ENCODE measurements around the gene HAGHL. TPM values are rescaled to one million over a fixed set of nuclear protein-coding genes. Genes with fewer than 3 reads are reported as not detected.
A peak's percentile ranks its signal among the peaks of the same experiment; 100 is the strongest.
"Not testable (repeated sequence)": the region's sequence is repeated elsewhere in the genome, so short reads cannot be mapped to it uniquely, and the experiment has no call there.

HAGHL gene
- total RNA-seq, 1 experiment from 2014 or later, result 6.8 TPM

- intact Hi-C loops (cut with micrococcal nuclease; ENCODE audit: unreplicated experiment), result loop anchor here (10.0 kb wide), 1 partner anchor 72 kb away; the partner anchor contains the start of genes CHTF18 and RPUSD1
- not testable (repeated sequence) for BruUV-seq (replicated peaks); H3K27me3 Mint-ChIP-seq (ENCODE audit: insufficient read depth, unreplicated experiment); H3K36me3 ChIP-seq (ENCODE audit: control insufficient read depth, insufficient read depth, low read length); H3K9me3 ChIP-seq; H3K27me3 ChIP-seq (replicated peaks; ENCODE audit: control insufficient read depth, insufficient read depth, low read length); H3K9me3 Mint-ChIP-seq (ENCODE audit: unreplicated experiment); H3K4me3 ChIP-seq (ENCODE audit: low read depth, low read length); H3K4me1 Mint-ChIP-seq (ENCODE audit: low read depth, unreplicated experiment)
- H3K27ac Mint-ChIP-seq (ENCODE audit: unreplicated experiment), result peak overlapping the region; percentile 77
- H3K4me3 Mint-ChIP-seq (ENCODE audit: unreplicated experiment), result peak overlapping the region; percentile 21
- ChIA-PET POLR2A (interaction anchor here (0.6 to 1.7 kb wide), 4 partner anchors 8 to 343 kb away, joined by 3 to 6 read pairs (median 3); partner anchors contain the start of genes ANTKMT, CHTF18 and RPUSD1), CTCF (interaction anchor here (0.6 to 1.6 kb wide), 4 partner anchors 9 to 91 kb away, joined by 3 to 13 read pairs (median 8); partner anchors contain the start of gene ANTKMT)
- peaks cover 22% of the 10 kb centered on the region for H3K4me1 ChIP-seq
- TF ChIP-seq CTCF (IDR thresholded peaks at IDR 0.05; ENCODE audit: insufficient read depth in 1 of 2, low read depth in 1 of 2, low read length in 1 of 2, severe bottlenecking in 1 of 2, unreplicated experiment in 1 of 2), result peak; percentile 20 to 45
- DNase-seq, result peak; percentile 87 to 88
- peaks cover 17% of the 10 kb centered on the region for H3K36me3 Mint-ChIP-seq (ENCODE audit: insufficient read depth, unreplicated experiment)
These were observed 14.1 kb upstream of the HAGHL start for GRCh38 chr16:712740-713250.

GRCh38 chr16:714079-714478 is 12.8 kb upstream of the HAGHL start:
- BruUV-seq (replicated peaks), result no TSS peak
- H3K27me3 ChIP-seq (replicated peaks; ENCODE audit: control insufficient read depth, insufficient read depth, low read length), result no peaks in the 10 kb centered on the region
- Mint-ChIP-seq H3K4me3 (ENCODE audit: unreplicated experiment) (no peak overlapping the region), H3K36me3 (ENCODE audit: insufficient read depth, unreplicated experiment) (peaks cover 17% of the 10 kb centered on the region), H3K27me3 (ENCODE audit: insufficient read depth, unreplicated experiment) (no peaks in the 10 kb centered on the region), H3K4me1 (ENCODE audit: low read depth, unreplicated experiment) (peaks cover 7% of the 10 kb centered on the region), H3K9me3 (ENCODE audit: unreplicated experiment) (no peaks in the 10 kb centered on the region), H3K27ac (ENCODE audit: unreplicated experiment) (no peak overlapping the region)
- ChIA-PET POLR2A (no interaction called here), CTCF (no interaction called here)
- peaks cover 27% of the 10 kb centered on the region for H3K4me1 ChIP-seq
- no peaks in the 10 kb centered on the region for H3K9me3 ChIP-seq
- H3K4me3 ChIP-seq (ENCODE audit: low read depth, low read length), result no peak overlapping the region
- intact Hi-C loops (cut with micrococcal nuclease; ENCODE audit: unreplicated experiment), result loop anchor here (10.0 kb wide), 1 partner anchor 71 kb away; the partner anchor contains the start of genes CHTF18 and RPUSD1
- H3K36me3 ChIP-seq (ENCODE audit: control insufficient read depth, insufficient read depth, low read length), result no peaks in the 10 kb centered on the region
- no peak for TF ChIP-seq CTCF (IDR thresholded peaks at IDR 0.05; ENCODE audit: insufficient read depth in 1 of 2, low read depth in 1 of 2, low read length in 1 of 2, severe bottlenecking in 1 of 2, unreplicated experiment in 1 of 2)
- DNase-seq, result no peak

GRCh38 chr16:714558-715476 is 12.1 kb upstream of the HAGHL start, which contains the start of gene METRN:
METRN (plus strand) TSS chr16:715118; CDS start chr16:715290, 172 bp downstream.
- H3K27ac Mint-ChIP-seq (ENCODE audit: unreplicated experiment), result no peak within 1 kb of the TSS
- H3K4me3 Mint-ChIP-seq (ENCODE audit: unreplicated experiment), result peak within 1 kb of the TSS; percentile 66
- BruUV-seq (replicated peaks), result no TSS peak
- intact Hi-C loops (cut with micrococcal nuclease; ENCODE audit: unreplicated experiment), result loop anchor here (10.0 kb wide), 1 partner anchor 70 kb away; the partner anchor contains the start of genes CHTF18 and RPUSD1
- POLR2A ChIA-PET, result no interaction called here
- CTCF ChIA-PET, result interaction anchor here (1.7 kb wide), 1 partner anchor 13 kb away, joined by 10 read pairs; no protein-coding TSS in a partner anchor
- no peak for TF ChIP-seq CTCF (IDR thresholded peaks at IDR 0.05; ENCODE audit: insufficient read depth in 1 of 2, low read depth in 1 of 2, low read length in 1 of 2, severe bottlenecking in 1 of 2, unreplicated experiment in 1 of 2)
- Histone ChIP-seq H3K4me3 (ENCODE audit: low read depth, low read length) (peak within 1 kb of the TSS; percentile 71), H3K36me3 (ENCODE audit: control insufficient read depth, insufficient read depth, low read length) (no peaks in the 10 kb centered on the region), H3K9me3 (no peaks in the 10 kb centered on the region), H3K4me1 (peaks cover 31% of the 10 kb centered on the region), H3K27me3 (replicated peaks; ENCODE audit: control insufficient read depth, insufficient read depth, low read length) (no peaks in the 10 kb centered on the region)
- peak; percentile 84 to 94 for DNase-seq
- H3K36me3 Mint-ChIP-seq (ENCODE audit: insufficient read depth, unreplicated experiment), result peaks cover 17% of the 10 kb centered on the region
- peaks cover 7% of the 10 kb centered on the region for H3K4me1 Mint-ChIP-seq (ENCODE audit: low read depth, unreplicated experiment)
- no peaks in the 10 kb centered on the region for H3K9me3 Mint-ChIP-seq (ENCODE audit: unreplicated experiment)
- H3K27me3 Mint-ChIP-seq (ENCODE audit: insufficient read depth, unreplicated experiment), result no peaks in the 10 kb centered on the region
